Panc1 (cell line): ENCODE results near the gene GEMIN7.

Experiments used
- CTCF ChIP-seq: fragments of 450-650 bp; IDR thresholded peaks from 2 replicates; pipeline ENCODE4 v1.5.1; 2017; ENCODE audit warnings: mild to moderate bottlenecking
- POLR2AphosphoS5 ChIP-seq: IDR thresholded peaks from 2 replicates; pipeline ENCODE4 v1.6.1; 2012; ENCODE audit warnings: mild to moderate bottlenecking, low read depth, low read length, moderate library complexity
- SIN3A ChIP-seq: IDR thresholded peaks from 2 replicates; pipeline ENCODE4 v1.6.1; 2012; ENCODE audit warnings: low read depth, mild to moderate bottlenecking, low read length, moderate library complexity, borderline replicate concordance; ENCODE audit not compliant: insufficient read depth
- TCF7L2 ChIP-seq: IDR thresholded peaks from 2 replicates; pipeline ENCODE4 v1.6.1; 2011; ENCODE audit warnings: mild to moderate bottlenecking, low read depth, low read length, inconsistent platforms
- TF ChIP-seq, protein P1 (sequence below), 2 experiments: IDR thresholded peaks; 2 replicates each; pipeline ENCODE4 v1.6.1; 2011 to 2012; ENCODE audit warnings: low read depth in 2 of 2, control low read depth in 1 of 2, low read length in 1 of 2, mild to moderate bottlenecking in 1 of 2, moderate library complexity in 1 of 2; ENCODE audit not compliant: insufficient read depth in 1 of 2

- no peak for TF ChIP-seq POLR2AphosphoS5
- TF ChIP-seq CTCF, result no peak
- TF ChIP-seq, protein P1, sequence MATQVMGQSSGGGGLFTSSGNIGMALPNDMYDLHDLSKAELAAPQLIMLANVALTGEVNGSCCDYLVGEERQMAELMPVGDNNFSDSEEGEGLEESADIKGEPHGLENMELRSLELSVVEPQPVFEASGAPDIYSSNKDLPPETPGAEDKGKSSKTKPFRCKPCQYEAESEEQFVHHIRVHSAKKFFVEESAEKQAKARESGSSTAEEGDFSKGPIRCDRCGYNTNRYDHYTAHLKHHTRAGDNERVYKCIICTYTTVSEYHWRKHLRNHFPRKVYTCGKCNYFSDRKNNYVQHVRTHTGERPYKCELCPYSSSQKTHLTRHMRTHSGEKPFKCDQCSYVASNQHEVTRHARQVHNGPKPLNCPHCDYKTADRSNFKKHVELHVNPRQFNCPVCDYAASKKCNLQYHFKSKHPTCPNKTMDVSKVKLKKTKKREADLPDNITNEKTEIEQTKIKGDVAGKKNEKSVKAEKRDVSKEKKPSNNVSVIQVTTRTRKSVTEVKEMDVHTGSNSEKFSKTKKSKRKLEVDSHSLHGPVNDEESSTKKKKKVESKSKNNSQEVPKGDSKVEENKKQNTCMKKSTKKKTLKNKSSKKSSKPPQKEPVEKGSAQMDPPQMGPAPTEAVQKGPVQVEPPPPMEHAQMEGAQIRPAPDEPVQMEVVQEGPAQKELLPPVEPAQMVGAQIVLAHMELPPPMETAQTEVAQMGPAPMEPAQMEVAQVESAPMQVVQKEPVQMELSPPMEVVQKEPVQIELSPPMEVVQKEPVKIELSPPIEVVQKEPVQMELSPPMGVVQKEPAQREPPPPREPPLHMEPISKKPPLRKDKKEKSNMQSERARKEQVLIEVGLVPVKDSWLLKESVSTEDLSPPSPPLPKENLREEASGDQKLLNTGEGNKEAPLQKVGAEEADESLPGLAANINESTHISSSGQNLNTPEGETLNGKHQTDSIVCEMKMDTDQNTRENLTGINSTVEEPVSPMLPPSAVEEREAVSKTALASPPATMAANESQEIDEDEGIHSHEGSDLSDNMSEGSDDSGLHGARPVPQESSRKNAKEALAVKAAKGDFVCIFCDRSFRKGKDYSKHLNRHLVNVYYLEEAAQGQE (IDR thresholded peaks at IDR 0.05; ENCODE audit: insufficient read depth in 1 of 2, low read depth in 2 of 2, low read length in 1 of 2), result no peak
- no peak for TF ChIP-seq TCF7L2
- no peak for TF ChIP-seq SIN3A
Observed at GRCh38 chr19:45057444-45057843, 21.6 kb upstream of the GEMIN7 start.
